Stimulated activated CD4-positive, alpha-beta T cell treated with anti-CD3 and anti-CD28 coated beads, Interleukin-2, amount 100 ng/mL, for 48 hours (primary cell): ENCODE data around the gene PCGF6.
A peak's percentile ranks its signal among the peaks of the same experiment; 100 is the strongest.
"Not testable (repeated sequence)": the region's sequence is repeated elsewhere in the genome, so short reads cannot be mapped to it uniquely, and the experiment has no call there.

Experiments
- DNase-seq, 2 donors: peaks; one replicate each; pipeline ENCODE4 v3.0.0-alpha.2; 2020

The PCGF6 gene

GRCh38 chr10:103310197-103310596 is 40.7 kb downstream of the PCGF6 start:
- no peak for DNase-seq

GRCh38 chr10:103307594-103307993 is 43.3 kb downstream of the PCGF6 start:
- DNase-seq: no peak

- no peak for DNase-seq
Observed at GRCh38 chr10:103295374-103296015, 55.4 kb downstream of the PCGF6 start.

- no peak for DNase-seq
Observed at GRCh38 chr10:103291588-103291987, 59.4 kb downstream of the PCGF6 start.

- no peak for DNase-seq
Observed at GRCh38 chr10:103287992-103288391, 62.9 kb downstream of the PCGF6 start.

- no peak for DNase-seq
Observed at GRCh38 chr10:103284170-103284569, 66.8 kb downstream of the PCGF6 start.

GRCh38 chr10:103282961-103283360 is 68.0 kb downstream of the PCGF6 start:
- DNase-seq: no peak

- DNase-seq: no peak
Observed at GRCh38 chr10:103281753-103282152, 69.2 kb downstream of the PCGF6 start.

- DNase-seq: no peak
Observed at GRCh38 chr10:103280506-103280905, 70.4 kb downstream of the PCGF6 start.

- DNase-seq: no peak
Observed at GRCh38 chr10:103280031-103280430, 70.9 kb downstream of the PCGF6 start.

GRCh38 chr10:103278862-103279298 is 72.1 kb downstream of the PCGF6 start:
- peak; percentile 51 to 52 for DNase-seq

GRCh38 chr10:103278537-103278823 is 72.5 kb downstream of the PCGF6 start:
- no peak for DNase-seq

GRCh38 chr10:103277713-103278536 is 73.0 kb downstream of the PCGF6 start:
- DNase-seq: no peak

- DNase-seq: peak; percentile 24 to 41
Observed at GRCh38 chr10:103276896-103277712, 73.8 kb downstream of the PCGF6 start, which contains the start of gene INA. INA (plus strand) TSS chr10:103277138; CDS start chr10:103277212, 74 bp downstream.

GRCh38 chr10:103276251-103276895 is 74.6 kb downstream of the PCGF6 start:
- peak in 1 of 2 donors; percentile 4 for DNase-seq

GRCh38 chr10:103273041-103273441 is 77.9 kb downstream of the PCGF6 start:
- no peak for DNase-seq

- DNase-seq: peak; percentile 32 to 40
Observed at GRCh38 chr10:103265717-103266329, 85.1 kb downstream of the PCGF6 start.

GRCh38 chr10:103262229-103262628 is 88.7 kb downstream of the PCGF6 start:
- DNase-seq: no peak

GRCh38 chr10:103259989-103260388 is 91.0 kb downstream of the PCGF6 start:
- DNase-seq: no peak

GRCh38 chr10:103258928-103259327 is 92.0 kb downstream of the PCGF6 start:
- not testable (repeated sequence) for DNase-seq

- DNase-seq: no peak
Observed at GRCh38 chr10:103257812-103258211, 93.1 kb downstream of the PCGF6 start.

GRCh38 chr10:103256613-103257012 is 94.3 kb downstream of the PCGF6 start:
- no peak for DNase-seq
